ENCODE results near the gene MED13.
"Not testable (repeated sequence)": the region's sequence is repeated elsewhere in the genome, so short reads cannot be mapped to it uniquely, and the experiment has no call there.

DNA sequence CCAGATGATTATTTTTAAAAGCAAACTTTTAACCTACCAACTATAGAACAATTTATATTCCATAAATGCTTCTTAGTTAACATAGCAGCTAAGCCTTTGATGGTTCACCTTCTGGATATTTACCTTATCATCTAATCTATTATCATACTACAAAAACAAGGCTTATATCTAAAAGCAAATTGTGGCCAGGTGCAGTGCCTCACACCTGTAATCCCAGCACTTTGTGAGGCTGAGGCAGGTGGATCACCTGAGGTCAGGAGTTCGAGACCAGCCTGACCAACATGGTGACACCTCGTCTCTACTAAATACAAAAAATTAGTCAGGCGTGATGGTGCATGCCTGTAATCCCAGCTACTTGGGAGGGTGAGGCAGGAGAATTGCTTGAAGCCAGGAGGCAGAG, 61.9 kb downstream of the MED13 start:
- TF ChIP-seq, protein P1, sequence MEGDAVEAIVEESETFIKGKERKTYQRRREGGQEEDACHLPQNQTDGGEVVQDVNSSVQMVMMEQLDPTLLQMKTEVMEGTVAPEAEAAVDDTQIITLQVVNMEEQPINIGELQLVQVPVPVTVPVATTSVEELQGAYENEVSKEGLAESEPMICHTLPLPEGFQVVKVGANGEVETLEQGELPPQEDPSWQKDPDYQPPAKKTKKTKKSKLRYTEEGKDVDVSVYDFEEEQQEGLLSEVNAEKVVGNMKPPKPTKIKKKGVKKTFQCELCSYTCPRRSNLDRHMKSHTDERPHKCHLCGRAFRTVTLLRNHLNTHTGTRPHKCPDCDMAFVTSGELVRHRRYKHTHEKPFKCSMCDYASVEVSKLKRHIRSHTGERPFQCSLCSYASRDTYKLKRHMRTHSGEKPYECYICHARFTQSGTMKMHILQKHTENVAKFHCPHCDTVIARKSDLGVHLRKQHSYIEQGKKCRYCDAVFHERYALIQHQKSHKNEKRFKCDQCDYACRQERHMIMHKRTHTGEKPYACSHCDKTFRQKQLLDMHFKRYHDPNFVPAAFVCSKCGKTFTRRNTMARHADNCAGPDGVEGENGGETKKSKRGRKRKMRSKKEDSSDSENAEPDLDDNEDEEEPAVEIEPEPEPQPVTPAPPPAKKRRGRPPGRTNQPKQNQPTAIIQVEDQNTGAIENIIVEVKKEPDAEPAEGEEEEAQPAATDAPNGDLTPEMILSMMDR (IDR thresholded peaks at IDR 0.05) = not testable (repeated sequence)
- not testable (repeated sequence) for TF ChIP-seq POLR2A (IDR thresholded peaks at IDR 0.05)
